Endothelial cell of umbilical vein (primary cell): ENCODE measurements around the gene TET2. TPM values are rescaled to one million over a fixed set of nuclear protein-coding genes. Genes with fewer than 3 reads are reported as not detected.

Source experiments
- BruUV-seq: library from RNA; stranded (reverse); fragments of 400-500 nt; replicated peaks from 2 replicates; lab custom pipeline; 2021; lab: Mats Ljungman, UMichigan
- CTCF ChIA-PET: fragments of 300-600, 350-600 bp; sonication (Branson Sonifier 250); formaldehyde crosslinking; loops from one replicate; lab custom pipeline; 2021; ENCODE audit warnings: antibody characterized with exemption, inconsistent platforms; lab: Charles Lee
- POLR2A ChIA-PET: fragments of 300-600, 350-600 bp; sonication (Branson Sonifier 250); formaldehyde crosslinking; loops from one replicate; lab custom pipeline; 2021; ENCODE audit warnings: antibody characterized with exemption, inconsistent platforms; lab: Charles Lee
- DNase-seq: peaks from one replicate; pipeline ENCODE4 v3.0.0-alpha.2; 2011; ENCODE audit warnings: low read depth, low spot score
- FAIRE-seq: peaks from 2 replicates; lab custom pipeline; 2011; peaks lifted over from hg19 to GRCh38; lab: Jason Lieb, UNC
- H2AFZ ChIP-seq: 2 replicates; pipeline ENCODE4 v1.6.0; 2012; ENCODE audit warnings: low read depth, low read length, control low read depth, inconsistent platforms
- H3K27ac ChIP-seq: 2 replicates; pipeline ENCODE4 v1.5.1; 2011; ENCODE audit warnings: low read depth, mild to moderate bottlenecking, control low read depth, low read length, moderate library complexity; ENCODE audit not compliant: insufficient read depth
- H3K27me3 ChIP-seq, 2 experiments: 2 replicates each; pipeline versions ENCODE4 v1.6.0 to v1.6.1; 2011; ENCODE audit warnings: low read length in 2 of 2, mixed read lengths in 1 of 2; ENCODE audit not compliant: control insufficient read depth in 2 of 2, insufficient read depth in 2 of 2
- H3K36me3 ChIP-seq, 2 experiments: 2 replicates in 1 of 2; 3 replicates in 1 of 2; pipeline ENCODE4 v1.5.1; 2011; ENCODE audit warnings: low read length in 2 of 2, mild to moderate bottlenecking in 1 of 2, moderate library complexity in 1 of 2; ENCODE audit not compliant: control insufficient read depth in 2 of 2, insufficient read depth in 2 of 2; ENCODE audit errors: extremely low read depth in 1 of 2
- H3K4me1 ChIP-seq: 3 replicates; pipeline ENCODE4 v1.5.1; 2011; ENCODE audit warnings: mild to moderate bottlenecking, low read length; ENCODE audit not compliant: control insufficient read depth, insufficient read depth; ENCODE audit errors: extremely low read depth
- H3K4me2 ChIP-seq: 2 replicates; pipeline ENCODE4 v1.6.1; 2011; ENCODE audit warnings: low read length, control low read depth, mixed read lengths; ENCODE audit not compliant: insufficient read depth
- H3K4me3 ChIP-seq, 3 experiments: fragments of 200-600 bp in 1 of 3; sonication (generic), shearing (Covaris generic) in 1 of 3; replicated peaks in 1 of 3; 2 replicates each; pipeline ENCODE4 v1.5.1; 2011 to 2016; ENCODE audit warnings: control low read depth in 3 of 3, low read length in 3 of 3, mild to moderate bottlenecking in 2 of 3, inconsistent platforms in 1 of 3, low read depth in 1 of 3, moderate library complexity in 1 of 3; ENCODE audit not compliant: insufficient read depth in 1 of 3
- H3K79me2 ChIP-seq: 2 replicates; pipeline ENCODE4 v1.6.0; 2012; ENCODE audit warnings: low read length, inconsistent platforms; ENCODE audit not compliant: control insufficient read depth, insufficient read depth
- H3K9ac ChIP-seq: replicated peaks from 2 replicates; pipeline ENCODE3; 2011; ENCODE audit warnings: low read length, control low read depth; ENCODE audit not compliant: insufficient read depth; ENCODE audit errors: extremely low read depth
- H3K9me1 ChIP-seq: replicated peaks from 3 replicates; pipeline ENCODE4 v1.6.0; 2011; ENCODE audit warnings: mild to moderate bottlenecking, low read length; ENCODE audit not compliant: control insufficient read depth, insufficient read depth; ENCODE audit errors: extremely low read depth
- H3K9me3 ChIP-seq: replicated peaks from 2 replicates; pipeline ENCODE4 v1.5.1; 2012; ENCODE audit warnings: low read length, inconsistent platforms; ENCODE audit not compliant: control insufficient read depth, insufficient read depth
- H4K20me1 ChIP-seq: replicated peaks from 2 replicates; pipeline ENCODE3; 2011; ENCODE audit warnings: mild to moderate bottlenecking, low read length; ENCODE audit not compliant: control insufficient read depth, insufficient read depth; ENCODE audit errors: extremely low read depth
- CTCF ChIP-seq, 2 donors: IDR thresholded peaks; 1 replicate in 1 of 2; 2 replicates in 1 of 2; pipeline ENCODE4 v1.5.1; 2011; ENCODE audit warnings: low read length in 2 of 2, mild to moderate bottlenecking in 2 of 2, moderate library complexity in 2 of 2, control low read depth in 1 of 2, inconsistent platforms in 1 of 2, low read depth in 1 of 2; ENCODE audit not compliant: insufficient read depth in 1 of 2; ENCODE audit errors: extremely low read depth in 1 of 2
- EZH2 ChIP-seq: IDR thresholded peaks from 2 replicates; pipeline ENCODE4 v1.6.1; 2012; ENCODE audit warnings: borderline replicate concordance, low read depth, mild to moderate bottlenecking, moderate library complexity, low read length, inconsistent platforms; ENCODE audit not compliant: severe bottlenecking
- FOS ChIP-seq: IDR thresholded peaks from 2 replicates; pipeline ENCODE4 v1.6.1; 2011; ENCODE audit warnings: mild to moderate bottlenecking, low read length, moderate library complexity, borderline replicate concordance; ENCODE audit not compliant: insufficient read depth
- GATA2 ChIP-seq: IDR thresholded peaks from 2 replicates; pipeline ENCODE4 v1.7.0; 2011; ENCODE audit warnings: low read depth, mild to moderate bottlenecking, moderate library complexity, mixed read lengths, low read length; ENCODE audit not compliant: insufficient read length, insufficient read depth
- JUN ChIP-seq: IDR thresholded peaks from 2 replicates; pipeline ENCODE4 v1.6.1; 2011; ENCODE audit warnings: borderline replicate concordance, low read depth; ENCODE audit not compliant: insufficient read length, insufficient read depth
- MAX ChIP-seq: IDR thresholded peaks from 2 replicates; pipeline ENCODE4 v1.6.1; 2011; ENCODE audit not compliant: insufficient read depth, insufficient read length
- MYC ChIP-seq: IDR thresholded peaks from one replicate; pipeline ENCODE4 v1.6.1; 2011; ENCODE audit warnings: mild to moderate bottlenecking, low read depth, low read length
- POLR2A ChIP-seq: IDR thresholded peaks from 2 replicates; pipeline ENCODE4 v1.6.1; 2012; ENCODE audit warnings: low read depth, mild to moderate bottlenecking, control low read depth, low read length
- POLR2AphosphoS5 ChIP-seq: IDR thresholded peaks from 2 replicates; pipeline ENCODE4 v1.6.1; 2012; ENCODE audit warnings: low read depth, mild to moderate bottlenecking, control low read depth, low read length, moderate library complexity; ENCODE audit not compliant: insufficient read depth
- dilution Hi-C: fragments of 300-500 bp; cut with MboI; formaldehyde crosslinking; loops from one replicate; pipeline ENCODE4 v1.15.0; 2019; ENCODE audit warnings: low sequenced_read_pairs; ENCODE audit not compliant: extremely low pct_ligation_motif_present
- intact Hi-C: fragments of 100-400 bp; cut with micrococcal nuclease; formaldehyde crosslinking; loops from one replicate; pipeline ENCODE4 v1.10.0; 2022
- polyA plus RNA-seq, 4 experiments: library from polyadenylated mRNA; depleted of rRNA in 3 of 4; stranded (reverse) in 3 of 4; unstranded in 1 of 4; fragments of >200 nt; gene quantifications; 2 replicates each; pipeline versions ENCODE4 v1.2.1 to v1.2.3, GENCODE V29; 2011 to 2012; ENCODE audit warnings: missing spikeins in 1 of 4
- total RNA-seq: library from RNA; stranded (reverse); gene quantifications from 2 replicates; pipeline ENCODE4 v1.2.3, GENCODE V29; 2021

Gene TET2
- total and polyA plus RNA-seq, 2 donors (not counting 3 experiments of a cell fraction or from before 2014, with no cell fraction given), result 4.8 to 17.5 TPM

- Histone ChIP-seq H3K27me3 (no peaks in the 10 kb centered on the region), H2AFZ (no peak overlapping the region), H3K9ac (no peak overlapping the region), H3K4me3 (no peak overlapping the region), H3K9me1 (no peaks in the 10 kb centered on the region), H3K9me3 (no peaks in the 10 kb centered on the region), H3K4me2 (no peak overlapping the region), H3K79me2 (no peaks in the 10 kb centered on the region), H4K20me1 (no peaks in the 10 kb centered on the region), H3K27ac (no peak overlapping the region), H3K36me3 (no peaks in the 10 kb centered on the region), H3K4me1 (peaks cover 3% of the 10 kb centered on the region)
- TF ChIP-seq MAX (no peak), MYC (no peak), GATA2 (no peak), FOS (no peak), EZH2 (no peak), POLR2AphosphoS5 (no peak), JUN (no peak), CTCF (IDR thresholded peaks at IDR 0.05; ENCODE audit: extremely low read depth in 1 of 2, insufficient read depth in 1 of 2, low read depth in 1 of 2, low read length in 2 of 2) (no peak), POLR2A (no peak)
- no peak for FAIRE-seq
- ChIA-PET POLR2A (no interaction called here), CTCF (no interaction called here)
- no TSS peak for BruUV-seq
- no peak for DNase-seq
- intact Hi-C loops, result no loop called here
- dilution Hi-C loops, result no loop called here
Observed at GRCh38 chr4:105135785-105136184, 10.9 kb upstream of the TET2 start.
